ENCODE data around the gene ARHGEF28. TPM values are rescaled to one million over a fixed set of nuclear protein-coding genes. Genes with fewer than 3 reads are reported as not detected.

ARHGEF28 gene
- total RNA-seq, 3 donors from 2014 or later (not counting 1 experiment from before 2014, with no cell fraction given): 2.3 to 7.1 (median 5.8) TPM

DNA sequence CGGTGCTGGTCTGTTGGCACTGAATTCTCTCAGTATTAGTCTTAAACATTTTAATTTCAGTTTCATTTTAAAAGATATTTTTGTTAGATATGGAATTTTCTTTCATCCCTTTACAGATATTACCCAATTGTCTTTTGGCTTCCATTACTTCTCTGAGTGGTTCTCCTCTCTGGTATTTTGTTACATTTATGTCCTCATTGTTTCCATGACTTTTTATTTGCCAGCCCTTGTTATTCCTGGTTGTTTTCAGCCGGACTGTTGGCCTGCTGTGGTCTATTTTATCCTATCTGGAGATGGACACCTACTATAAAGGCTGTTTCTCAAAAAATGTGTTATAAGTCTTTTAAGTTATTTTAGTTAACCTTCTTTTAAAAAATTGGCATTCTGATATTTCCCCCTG is 117.2 kb downstream of the ARHGEF28 start:
- Histone ChIP-seq H3K4me3 (ENCODE audit: low read length) (no peak overlapping the region), H3K27ac (ENCODE audit: low read length) (no peak overlapping the region), H3K9me3 (ENCODE audit: control insufficient read depth, insufficient read depth, low read length) (no peaks in the 10 kb centered on the region), H3K36me3 (ENCODE audit: control insufficient read depth, insufficient read depth, low read length) (no peaks in the 10 kb centered on the region), H3K4me1 (ENCODE audit: control insufficient read depth, insufficient read depth, low read length) (no peaks in the 10 kb centered on the region), H3K27me3 (ENCODE audit: control insufficient read depth, insufficient read depth, low read length) (no peaks in the 10 kb centered on the region)
- Mint-ChIP-seq H3K27ac (no peak overlapping the region), H3K9me3 (no peaks in the 10 kb centered on the region), H3K4me1 (no peaks in the 10 kb centered on the region), H3K4me3 (no peak overlapping the region), H3K27me3 (ENCODE audit: low read depth in 2 of 2) (peaks cover 2% of the 10 kb centered on the region in 2 donors), H3K36me3 (no peaks in the 10 kb centered on the region)
- no CpG with 5 or more reads among the region's 2 CpGs for WGBS (ENCODE audit: insufficient coverage)
- DNase-seq: no peak
- no peak for ATAC-seq
- TF ChIP-seq, protein P1, sequence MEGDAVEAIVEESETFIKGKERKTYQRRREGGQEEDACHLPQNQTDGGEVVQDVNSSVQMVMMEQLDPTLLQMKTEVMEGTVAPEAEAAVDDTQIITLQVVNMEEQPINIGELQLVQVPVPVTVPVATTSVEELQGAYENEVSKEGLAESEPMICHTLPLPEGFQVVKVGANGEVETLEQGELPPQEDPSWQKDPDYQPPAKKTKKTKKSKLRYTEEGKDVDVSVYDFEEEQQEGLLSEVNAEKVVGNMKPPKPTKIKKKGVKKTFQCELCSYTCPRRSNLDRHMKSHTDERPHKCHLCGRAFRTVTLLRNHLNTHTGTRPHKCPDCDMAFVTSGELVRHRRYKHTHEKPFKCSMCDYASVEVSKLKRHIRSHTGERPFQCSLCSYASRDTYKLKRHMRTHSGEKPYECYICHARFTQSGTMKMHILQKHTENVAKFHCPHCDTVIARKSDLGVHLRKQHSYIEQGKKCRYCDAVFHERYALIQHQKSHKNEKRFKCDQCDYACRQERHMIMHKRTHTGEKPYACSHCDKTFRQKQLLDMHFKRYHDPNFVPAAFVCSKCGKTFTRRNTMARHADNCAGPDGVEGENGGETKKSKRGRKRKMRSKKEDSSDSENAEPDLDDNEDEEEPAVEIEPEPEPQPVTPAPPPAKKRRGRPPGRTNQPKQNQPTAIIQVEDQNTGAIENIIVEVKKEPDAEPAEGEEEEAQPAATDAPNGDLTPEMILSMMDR (IDR thresholded peaks at IDR 0.05): no peak
- intact Hi-C loops (cut with micrococcal nuclease): no loop called here

DNA sequence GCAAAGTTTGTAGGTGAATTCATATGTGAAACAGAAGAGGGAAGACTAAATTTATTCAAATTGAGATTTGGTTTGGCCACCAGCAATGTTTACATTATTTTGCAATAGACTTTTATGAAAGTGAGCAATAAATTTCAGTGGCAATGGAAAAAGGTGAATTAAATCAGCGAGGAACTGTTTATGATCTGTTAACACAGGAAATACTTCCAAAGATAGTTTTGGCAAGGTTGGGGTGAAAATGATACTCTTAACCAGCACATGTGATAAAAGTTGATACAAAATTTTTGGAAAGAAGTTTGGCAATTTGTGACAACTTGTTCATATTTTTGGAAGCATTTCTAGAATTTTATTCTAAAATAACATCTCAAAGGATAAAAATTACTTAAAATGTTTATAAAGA is 119.8 kb downstream of the ARHGEF28 start:
- H3K27ac ChIP-seq (ENCODE audit: low read length): no peak overlapping the region
- intact Hi-C loops (cut with micrococcal nuclease): no loop called here
- no peaks in the 10 kb centered on the region for H3K36me3 ChIP-seq (ENCODE audit: control insufficient read depth, insufficient read depth, low read length)
- no peaks in the 10 kb centered on the region for H3K4me1 Mint-ChIP-seq
- no peaks in the 10 kb centered on the region for H3K9me3 Mint-ChIP-seq
- H3K27ac Mint-ChIP-seq: no peak overlapping the region
- H3K4me1 ChIP-seq (ENCODE audit: control insufficient read depth, insufficient read depth, low read length): no peaks in the 10 kb centered on the region
- peaks cover 4 to 6% of the 10 kb centered on the region in 2 donors for H3K27me3 Mint-ChIP-seq (ENCODE audit: low read depth in 2 of 2)
- no peaks in the 10 kb centered on the region for H3K9me3 ChIP-seq (ENCODE audit: control insufficient read depth, insufficient read depth, low read length)
- no peak overlapping the region for H3K4me3 Mint-ChIP-seq
- TF ChIP-seq, protein P1 (IDR thresholded peaks at IDR 0.05): no peak
- DNase-seq (no peak), ATAC-seq (no peak)
- no peak overlapping the region for H3K4me3 ChIP-seq (ENCODE audit: low read length)
- H3K27me3 ChIP-seq (ENCODE audit: control insufficient read depth, insufficient read depth, low read length): no peaks in the 10 kb centered on the region
- WGBS (ENCODE audit: insufficient coverage): 75% methylated on average over 1 of the region's 1 CpG
- no peaks in the 10 kb centered on the region for H3K36me3 Mint-ChIP-seq

- no CpG with 5 or more reads among the region's 2 CpGs for WGBS (ENCODE audit: insufficient coverage)
- H3K4me1 Mint-ChIP-seq: peaks cover 4% of the 10 kb centered on the region in 2 donors
- H3K36me3 ChIP-seq (ENCODE audit: control insufficient read depth, insufficient read depth, low read length): no peaks in the 10 kb centered on the region
- no peaks in the 10 kb centered on the region for H3K36me3 Mint-ChIP-seq
- H3K4me1 ChIP-seq (ENCODE audit: control insufficient read depth, insufficient read depth, low read length): peaks cover 4% of the 10 kb centered on the region
- no peak overlapping the region for H3K27ac ChIP-seq (ENCODE audit: low read length)
- no peak overlapping the region for H3K4me3 ChIP-seq (ENCODE audit: low read length)
- no peaks in the 10 kb centered on the region for H3K9me3 ChIP-seq (ENCODE audit: control insufficient read depth, insufficient read depth, low read length)
- H3K27me3 ChIP-seq (ENCODE audit: control insufficient read depth, insufficient read depth, low read length): no peaks in the 10 kb centered on the region
- no peak overlapping the region for H3K4me3 Mint-ChIP-seq
- ATAC-seq: no peak
- intact Hi-C loops (cut with micrococcal nuclease): no loop called here
- DNase-seq: no peak
- TF ChIP-seq, protein P1 (IDR thresholded peaks at IDR 0.05): no peak
- H3K27ac Mint-ChIP-seq: no peak overlapping the region
- H3K9me3 Mint-ChIP-seq: no peaks in the 10 kb centered on the region
- peaks cover 4 to 6% of the 10 kb centered on the region in 2 donors for H3K27me3 Mint-ChIP-seq (ENCODE audit: low read depth in 2 of 2)
Observed at GRCh38 chr5:73746608-73747007, 120.6 kb downstream of the ARHGEF28 start.

DNA sequence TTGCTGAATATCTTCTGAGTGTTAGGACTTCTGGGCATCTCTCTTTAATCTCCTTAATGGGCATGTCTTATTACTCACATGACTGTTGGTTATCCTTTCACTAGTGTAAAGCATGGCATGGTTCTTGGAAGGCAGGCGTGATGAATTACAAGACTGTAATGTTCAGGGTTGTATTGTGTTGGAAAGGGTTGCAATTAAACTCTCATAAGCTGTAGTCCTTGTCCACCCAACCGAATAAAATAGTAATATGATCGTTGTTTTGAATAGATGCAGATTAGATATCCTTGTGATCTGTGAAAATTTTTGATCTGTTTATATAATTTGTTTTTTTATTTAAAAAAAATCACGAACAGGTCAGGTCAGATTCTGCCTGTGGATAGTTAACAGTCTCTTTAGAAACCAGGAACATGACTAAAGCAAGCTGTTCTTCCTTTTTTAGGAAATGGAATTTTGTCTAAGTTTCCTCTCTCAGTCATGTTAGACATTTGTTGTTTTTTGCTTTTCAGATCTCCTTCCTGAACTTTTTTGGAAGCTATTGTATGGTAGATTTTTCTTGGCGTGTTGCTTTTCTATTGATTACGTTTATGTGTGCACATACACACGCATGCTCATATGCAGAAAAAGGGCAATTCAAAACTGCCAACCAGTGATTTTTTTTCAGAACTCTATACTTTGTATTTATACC is 121.8 kb downstream of the ARHGEF28 start:
- peaks cover 8% of the 10 kb centered on the region for H3K4me1 ChIP-seq (ENCODE audit: control insufficient read depth, insufficient read depth, low read length)
- Mint-ChIP-seq H3K4me3 (no peak overlapping the region), H3K27ac (no peak overlapping the region), H3K36me3 (no peaks in the 10 kb centered on the region), H3K4me1 (peaks cover 10 to 11% of the 10 kb centered on the region in 2 donors), H3K9me3 (no peaks in the 10 kb centered on the region), H3K27me3 (ENCODE audit: low read depth in 2 of 2) (peaks cover 4 to 6% of the 10 kb centered on the region in 2 donors)
- no peak overlapping the region for H3K4me3 ChIP-seq (ENCODE audit: low read length)
- no peaks in the 10 kb centered on the region for H3K36me3 ChIP-seq (ENCODE audit: control insufficient read depth, insufficient read depth, low read length)
- TF ChIP-seq, protein P1 (IDR thresholded peaks at IDR 0.05): no peak
- no peaks in the 10 kb centered on the region for H3K9me3 ChIP-seq (ENCODE audit: control insufficient read depth, insufficient read depth, low read length)
- WGBS (ENCODE audit: insufficient coverage): 96% methylated on average over 4 of the region's 7 CpGs
- no peak for ATAC-seq
- no peaks in the 10 kb centered on the region for H3K27me3 ChIP-seq (ENCODE audit: control insufficient read depth, insufficient read depth, low read length)
- DNase-seq: no peak
- intact Hi-C loops (cut with micrococcal nuclease): no loop called here
- no peak overlapping the region for H3K27ac ChIP-seq (ENCODE audit: low read length)
